ENCODE measurements around the gene MTUS2. TPM values are rescaled to one million over a fixed set of nuclear protein-coding genes. Genes with fewer than 3 reads are reported as not detected.

MTUS2 gene
- total and polyA plus RNA-seq, 9 of the 15 experiments (the other 6 are each of a cell fraction or from before 2014, with no cell fraction given): 0.01 to 0.28 (median 0.06) TPM; not detected in 1

DNA sequence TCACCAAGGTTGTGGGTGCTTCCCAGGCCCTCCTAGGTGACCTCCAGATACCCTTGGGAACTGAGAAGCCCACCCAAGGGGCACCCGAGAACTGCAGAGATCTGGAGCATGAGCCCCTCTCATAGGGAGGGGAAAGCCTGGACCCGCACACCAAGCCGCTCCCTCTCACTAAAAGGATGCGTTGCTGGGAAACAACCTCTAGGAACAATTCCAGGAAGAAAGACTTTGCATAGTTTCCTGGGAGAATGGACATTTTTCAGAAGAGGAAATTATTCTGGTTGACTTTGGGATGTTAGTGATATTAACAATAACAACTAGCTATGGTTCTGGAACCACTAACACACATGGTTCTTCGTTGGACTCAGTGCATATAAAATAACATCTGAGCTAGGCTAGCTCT, 710.8 kb downstream of the MTUS2 start:
- intact Hi-C loops (cut with micrococcal nuclease): no loop called here
- Histone ChIP-seq H3K4me1 (replicated peaks in 1 of 2; ENCODE audit: control insufficient read depth in 2 of 2, insufficient read depth in 2 of 2, low read length in 2 of 2) (no peaks in the 10 kb centered on the region), H3K27me3 (ENCODE audit: control insufficient read depth in 2 of 2, insufficient read depth in 2 of 2, low read length in 2 of 2) (no peaks in the 10 kb centered on the region), H3K9me3 (replicated peaks; ENCODE audit: control insufficient read depth, insufficient read depth, low read depth, low read length) (no peaks in the 10 kb centered on the region), H3K79me2 (ENCODE audit: control insufficient read depth, insufficient read depth, low read length) (no peaks in the 10 kb centered on the region), H2AFZ (ENCODE audit: low read depth, low read length) (no peak overlapping the region), H4K20me1 (replicated peaks; ENCODE audit: control insufficient read depth, insufficient read depth, low read length) (0 out of 2 replicates have a peak, but pooled peaks cover 3% of the 10 kb centered on the region), H3K4me2 (ENCODE audit: insufficient read depth, low read length) (no peak overlapping the region), H3K9me1 (ENCODE audit: control insufficient read depth, insufficient read depth, low read length) (no peaks in the 10 kb centered on the region), H3K27ac (ENCODE audit: extremely low read depth, low read depth, low read length) (no peak overlapping the region), H3K36me3 (ENCODE audit: control insufficient read depth, insufficient read depth, low read length) (peaks cover 68% of the 10 kb centered on the region; the same call in 2 of the 3 replicates), H3K9ac (ENCODE audit: insufficient read depth in 1 of 2, low read depth in 2 of 2, low read length in 2 of 2) (no peak overlapping the region), H3K4me3 (no peak overlapping the region)
- ChIA-PET POLR2A (no interaction called here), CTCF (ENCODE audit: low intra/inter-chr PET ratio) (no interaction called here)
- FAIRE-seq (no peak), DNase-seq (ENCODE audit: extremely low read depth in 1 of 4, low spot score in 3 of 4) (no peak), ATAC-seq (no peak)
- BruUV-seq (replicated peaks): no TSS peak
- TF ChIP-seq ZNF174 (CRISPR knock-in tag; IDR thresholded peaks at IDR 0.05) (no peak), NR2C2 (CRISPR knock-in tag; IDR thresholded peaks at IDR 0.05) (no peak), NR2C2 (tag; IDR thresholded peaks at IDR 0.05) (no peak), MYBL2 (IDR thresholded peaks at IDR 0.05; ENCODE audit: low read depth) (no peak), MYBL2 (CRISPR knock-in tag; IDR thresholded peaks at IDR 0.05; ENCODE audit: borderline replicate concordance) (no peak), DACH1 (IDR thresholded peaks at IDR 0.05; ENCODE audit: partially characterized antibody) (no peak), PHF8 (IDR thresholded peaks at IDR 0.05; ENCODE audit: borderline replicate concordance, low read length) (no peak), FUS (optimal IDR thresholded peaks at IDR 0.05; ENCODE audit: low read depth, low read length) (no peak)
- WGBS (ENCODE audit: insufficient coverage, low coverage, missing lambda C conversion rate): 69% methylated on average over 3 of the region's 5 CpGs
- in situ Hi-C loops (cut with MboI): no loop called here

Data from K562 (cell line).